Stimulated activated CD8-positive, alpha-beta memory T cell treated with anti-CD3 and anti-CD28 coated beads, Interleukin-7, amount 100 ng/mL, for 4 hours (primary cell): ENCODE results near the gene ANO4.

Experiments used
- DNase-seq, 2 donors: peaks; one replicate each; pipeline ENCODE4 v3.0.0-alpha.2; 2020; ENCODE audit warnings: low read depth in 2 of 2

ANO4 gene

GRCh38 chr12:100808777-100809176 lies 14.2 kb downstream of the ANO4 start:
- no peak for DNase-seq

DNA sequence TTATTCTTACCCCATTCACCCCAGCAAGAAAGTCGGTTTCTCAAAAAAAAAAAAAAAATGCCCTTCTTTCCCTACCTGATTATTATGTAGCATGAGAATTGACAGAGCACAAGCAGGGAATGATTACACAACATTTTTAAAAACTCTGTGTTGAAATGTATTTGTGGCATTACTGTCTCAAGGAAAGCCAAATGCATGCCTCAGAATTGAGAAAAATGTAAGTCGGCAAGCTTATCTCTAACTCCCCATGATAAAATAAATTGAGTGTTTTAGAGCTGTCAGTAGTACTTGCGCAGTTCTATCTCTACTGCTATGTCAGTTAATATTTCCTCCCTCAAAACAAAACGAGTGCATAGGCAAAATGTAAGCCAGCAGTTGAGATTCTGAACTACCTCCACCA lies 25.7 kb downstream of the ANO4 start:
- DNase-seq, result no peak

DNA sequence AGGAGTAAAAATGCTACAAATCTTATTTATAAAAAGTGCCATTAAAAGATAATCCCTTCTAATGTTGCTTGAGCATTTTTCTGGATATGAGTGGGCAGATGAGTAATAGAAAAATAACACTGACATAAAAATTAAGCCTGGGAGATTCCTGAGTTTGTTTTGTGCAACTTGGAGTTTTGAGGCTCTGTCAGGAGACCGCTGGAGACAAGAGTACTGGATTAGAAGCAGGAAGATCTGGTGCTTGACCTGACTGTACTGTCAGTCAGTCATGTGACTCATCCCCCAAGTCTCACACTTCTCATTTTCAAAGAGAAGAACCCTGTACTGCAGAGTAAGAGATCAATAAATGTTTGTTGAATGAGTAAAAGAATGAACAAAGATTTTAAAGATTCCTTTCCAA lies 29.4 kb downstream of the ANO4 start:
- DNase-seq, result no peak

- no peak for DNase-seq
Measured at GRCh38 chr12:100824476-100824875, 29.9 kb downstream of the ANO4 start.

DNA sequence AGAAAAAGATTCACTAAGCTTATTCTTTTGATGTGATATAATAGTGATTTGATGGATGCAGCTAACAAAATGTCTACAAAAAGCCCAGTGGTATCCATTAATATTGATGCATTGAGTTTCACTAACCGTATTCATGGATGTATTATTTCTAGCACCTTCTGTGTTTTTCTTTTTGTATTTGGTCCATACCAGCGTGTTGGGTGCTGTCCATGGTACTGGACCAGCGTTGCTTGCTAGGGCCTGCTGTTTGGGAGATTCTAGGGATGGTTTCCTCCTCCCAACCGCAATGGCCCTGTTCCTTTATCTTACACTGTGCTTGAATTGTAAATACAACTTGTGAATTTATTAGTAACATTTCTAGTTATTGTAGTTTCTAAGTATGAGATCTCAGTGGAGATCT lies 31.7 kb downstream of the ANO4 start:
- DNase-seq, result no peak

GRCh38 chr12:100827901-100828520 lies 33.4 kb downstream of the ANO4 start:
- no peak for DNase-seq

DNA sequence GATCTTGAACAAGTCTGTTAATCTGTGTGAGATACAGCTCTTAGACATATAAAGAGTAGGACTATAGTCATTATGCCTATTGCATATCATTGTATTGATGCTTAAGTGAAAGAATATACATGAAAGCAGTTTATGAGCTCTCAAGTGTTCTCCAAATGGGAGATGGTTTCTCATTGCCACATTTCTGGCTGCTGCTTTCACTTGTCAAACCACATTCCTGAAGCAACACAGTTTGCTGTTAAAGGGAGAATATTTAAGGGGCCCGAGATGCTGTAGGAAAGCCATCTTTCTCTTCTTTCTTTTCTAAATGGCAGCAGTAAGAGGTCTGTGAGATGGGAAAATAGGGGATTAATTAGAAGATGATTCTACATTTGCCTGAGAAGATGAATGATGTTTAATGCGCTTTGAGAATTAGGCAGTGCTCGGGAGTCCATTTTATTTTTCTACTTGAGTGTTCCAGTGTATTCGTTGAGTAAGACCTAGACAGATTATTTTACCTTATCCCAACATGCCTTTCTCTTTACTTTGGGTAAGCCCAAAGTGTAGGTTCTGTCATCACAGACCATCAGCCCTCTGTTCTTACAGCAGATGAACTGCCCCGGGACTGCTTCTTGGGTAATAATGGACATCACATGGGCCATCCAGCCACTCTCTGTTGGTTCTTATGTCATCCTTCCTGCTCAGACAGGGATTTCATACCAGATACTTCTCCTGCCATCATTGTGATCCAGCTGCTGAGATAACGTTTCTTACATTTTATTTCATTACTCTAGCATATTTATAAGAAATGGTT lies 35.6 kb downstream of the ANO4 start:
- no peak for DNase-seq

- DNase-seq, result no peak
Measured at GRCh38 chr12:100833282-100833681, 38.7 kb downstream of the ANO4 start.

GRCh38 chr12:100840748-100841147 lies 46.2 kb downstream of the ANO4 start:
- DNase-seq, result no peak

DNA sequence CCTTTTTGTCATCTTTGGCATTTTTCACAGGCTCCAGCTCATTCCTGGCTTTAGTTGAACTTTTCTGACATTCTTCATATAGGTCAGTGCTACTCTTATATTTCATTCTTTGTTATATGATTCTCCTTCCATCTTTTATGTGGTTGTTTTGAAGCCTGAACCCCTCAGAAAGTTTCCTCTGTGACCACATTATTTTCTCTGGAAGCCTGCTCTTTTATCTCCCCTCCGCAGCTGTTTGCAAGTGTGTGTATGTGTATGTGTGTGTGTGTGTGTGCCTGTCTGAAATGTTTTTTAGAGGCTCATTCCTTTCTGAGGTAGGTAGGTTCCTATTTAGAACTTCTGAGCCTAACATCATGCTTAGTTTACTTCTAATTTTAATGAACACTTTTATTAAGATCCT lies 47.6 kb downstream of the ANO4 start:
- no peak for DNase-seq

DNA sequence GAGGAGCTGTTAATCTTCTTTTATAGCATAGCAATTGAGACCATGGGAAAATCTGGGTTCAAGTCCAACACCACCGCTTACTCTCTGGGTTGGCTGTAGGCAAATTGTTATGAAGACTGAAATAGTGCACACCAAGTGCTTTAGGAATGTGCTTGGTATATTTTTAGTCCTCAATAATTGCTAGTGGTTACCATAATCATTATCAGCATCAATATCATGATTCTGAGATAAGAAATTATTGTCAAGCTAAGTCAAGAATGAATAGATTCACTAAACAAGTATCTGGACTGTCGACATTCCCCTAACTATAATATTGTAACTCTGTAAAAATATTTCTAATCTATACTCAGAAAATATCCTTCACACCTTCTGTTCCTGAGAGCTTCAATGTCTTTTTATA lies 48.5 kb downstream of the ANO4 start:
- no peak for DNase-seq

- DNase-seq, result no peak
Measured at GRCh38 chr12:100845095-100845494, 50.5 kb downstream of the ANO4 start.

- no peak for DNase-seq
Measured at GRCh38 chr12:100851637-100852036, 57.1 kb downstream of the ANO4 start.

DNA sequence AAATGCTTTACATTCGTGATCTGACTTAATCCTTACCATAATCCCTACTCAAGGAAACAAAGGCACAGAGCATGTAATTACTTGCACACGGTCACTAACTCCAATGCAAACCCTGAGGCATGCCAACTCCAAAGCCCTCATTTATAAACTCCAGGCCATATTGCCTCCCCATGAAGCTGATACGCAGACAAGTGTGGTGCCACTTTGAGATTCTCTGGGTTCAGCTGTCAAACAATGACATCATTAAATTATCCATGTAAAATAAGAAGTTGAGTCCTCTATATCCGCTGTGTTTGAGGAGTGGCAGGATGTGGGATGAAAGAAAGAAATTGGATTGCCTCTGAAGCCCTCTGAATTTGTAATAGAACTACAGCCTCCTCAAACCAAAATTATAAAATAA lies 62.8 kb downstream of the ANO4 start:
- DNase-seq, result no peak

- no peak for DNase-seq
Measured at GRCh38 chr12:100857971-100858370, 63.4 kb downstream of the ANO4 start.

- DNase-seq, result no peak
Measured at GRCh38 chr12:100858656-100859055, 64.1 kb downstream of the ANO4 start.

DNA sequence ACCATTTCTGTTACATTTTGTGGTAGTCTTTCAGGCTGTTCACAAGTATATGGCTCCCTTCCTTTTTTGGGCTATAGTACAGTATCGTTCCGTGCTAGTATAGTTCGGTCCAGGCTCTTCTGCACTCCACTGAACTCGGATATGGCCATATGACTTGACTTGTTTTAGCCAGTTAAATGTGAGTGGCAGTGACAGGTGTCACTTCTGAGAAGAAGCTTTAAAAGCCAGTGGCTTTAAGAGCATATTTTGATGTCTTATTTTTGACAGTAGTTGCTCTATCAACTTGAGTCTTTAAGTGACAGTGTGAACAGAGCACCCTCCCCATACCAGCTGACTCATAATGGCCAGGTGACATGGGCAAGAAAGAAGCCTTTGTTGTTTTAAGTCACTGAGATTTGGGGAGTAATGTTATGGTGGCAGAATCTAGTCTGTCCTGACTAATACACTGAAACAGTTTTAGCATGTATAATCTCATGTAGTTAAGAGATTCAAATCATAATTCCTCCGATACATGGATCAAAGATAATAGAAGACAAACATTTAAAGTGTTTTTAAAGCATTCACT lies 64.6 kb downstream of the ANO4 start:
- no peak for DNase-seq

DNA sequence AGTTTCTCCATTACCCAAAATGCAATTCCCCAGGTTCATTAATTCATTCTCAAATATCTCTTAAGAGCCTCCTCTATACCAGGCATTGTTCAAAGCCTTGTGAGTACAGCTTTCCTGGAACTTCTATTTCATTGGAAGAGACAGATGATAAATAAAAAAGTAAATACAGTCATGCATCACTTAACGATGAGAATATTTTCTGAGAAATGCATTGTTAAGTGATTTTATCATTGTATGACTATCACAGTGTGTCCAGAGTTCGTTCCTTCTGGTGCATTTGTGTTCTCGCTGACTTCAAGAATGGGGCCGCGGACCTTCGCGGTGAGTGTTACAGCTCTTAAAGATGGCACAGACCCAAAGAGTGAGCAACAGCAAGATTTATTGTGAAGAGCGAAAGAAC lies 66.0 kb downstream of the ANO4 start:
- no peak for DNase-seq

DNA sequence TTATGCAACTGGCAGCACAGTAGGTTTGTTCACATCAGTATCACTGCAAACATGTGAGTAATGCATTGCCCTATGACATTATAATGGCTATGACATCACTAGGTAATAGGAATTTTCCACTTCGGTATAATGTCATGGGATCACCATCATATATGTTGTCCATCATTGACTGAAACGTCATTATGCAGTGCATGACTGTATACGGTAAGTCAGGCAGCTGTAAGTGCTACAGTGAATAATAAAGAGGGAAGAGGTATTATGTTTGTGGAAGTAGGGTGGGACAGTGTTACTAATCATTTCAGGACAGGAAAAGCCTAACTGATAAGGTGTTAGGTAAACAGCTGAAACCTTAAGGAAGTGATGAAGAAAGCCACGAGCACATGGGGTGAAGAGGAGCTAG lies 68.1 kb downstream of the ANO4 start:
- DNase-seq, result no peak

DNA sequence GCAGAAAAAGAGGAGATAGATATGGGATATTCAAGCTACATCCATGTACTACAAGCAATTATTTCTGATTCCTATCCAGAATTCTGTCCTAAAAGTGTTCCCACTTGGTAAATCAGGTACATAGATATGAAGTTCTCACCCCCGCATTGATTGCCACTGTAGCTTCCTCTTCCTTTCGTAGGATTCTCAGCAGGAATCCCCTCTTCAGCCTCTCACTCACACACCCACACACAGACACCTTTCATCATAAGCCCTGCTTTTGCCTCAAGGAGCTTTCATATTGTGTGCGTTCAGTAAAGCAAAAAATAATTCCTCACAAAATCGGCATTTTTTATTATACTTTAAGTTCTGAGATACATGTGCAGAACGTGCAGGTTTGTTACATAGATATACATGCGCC lies 69.8 kb downstream of the ANO4 start:
- no peak for DNase-seq

DNA sequence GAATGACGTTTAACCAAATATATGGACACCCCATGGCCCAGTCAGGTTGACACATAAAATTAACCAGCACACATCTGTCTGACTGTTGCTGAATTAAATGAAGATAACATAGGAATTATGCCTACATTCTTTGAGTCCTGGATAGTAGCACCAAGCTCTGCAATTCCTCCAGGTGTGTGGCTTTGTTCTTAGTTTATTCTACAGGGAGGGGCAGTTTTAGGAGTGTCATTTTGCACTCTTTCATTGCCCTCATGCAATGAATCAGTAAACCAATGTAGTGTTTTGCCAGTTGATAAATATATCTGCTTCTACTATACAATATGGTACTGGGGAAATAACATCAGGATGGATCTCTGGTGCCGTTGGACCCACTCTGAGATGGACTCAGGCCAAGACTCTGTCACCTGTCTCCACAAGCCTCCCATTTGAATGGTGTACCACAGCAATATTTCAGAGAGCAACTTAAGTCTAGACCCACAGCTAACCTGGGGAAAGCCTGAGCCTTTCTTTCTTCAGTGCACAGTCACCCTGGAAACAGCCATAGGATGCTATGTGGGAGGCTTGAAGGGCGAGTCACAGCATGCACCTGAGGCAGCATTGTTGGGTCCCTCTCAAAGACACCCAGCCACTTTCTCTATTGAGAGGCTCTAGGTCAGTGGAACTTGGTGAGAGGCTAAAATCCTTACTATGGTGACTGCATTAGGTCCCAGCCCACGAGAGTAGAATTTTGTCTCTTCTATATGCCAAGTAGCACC lies 73.2 kb downstream of the ANO4 start:
- no peak for DNase-seq

DNA sequence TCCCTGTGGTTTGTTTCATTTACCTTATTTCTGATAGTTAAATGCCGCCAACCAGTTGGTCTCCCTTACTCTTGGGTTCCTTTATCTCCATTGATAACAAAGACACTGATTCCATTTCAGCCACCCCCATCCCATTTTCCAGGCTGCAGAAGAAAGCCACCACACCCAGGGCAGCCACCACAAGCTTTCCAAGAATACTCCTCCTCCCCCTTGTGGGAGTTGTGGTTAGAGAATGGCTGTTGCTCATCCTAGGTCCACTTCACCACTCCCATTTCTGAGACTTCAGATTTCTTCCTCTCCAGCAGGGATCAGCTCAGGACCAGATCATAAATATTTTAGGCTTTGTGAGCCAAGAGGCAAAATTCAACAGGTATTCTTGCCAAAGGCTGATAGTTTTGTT lies 73.9 kb downstream of the ANO4 start:
- no peak for DNase-seq
